ENCODE measurements around the gene JMJD1C.
"Not testable (repeated sequence)": the region's sequence is repeated elsewhere in the genome, so short reads cannot be mapped to it uniquely, and the experiment has no call there.

JMJD1C gene

DNA sequence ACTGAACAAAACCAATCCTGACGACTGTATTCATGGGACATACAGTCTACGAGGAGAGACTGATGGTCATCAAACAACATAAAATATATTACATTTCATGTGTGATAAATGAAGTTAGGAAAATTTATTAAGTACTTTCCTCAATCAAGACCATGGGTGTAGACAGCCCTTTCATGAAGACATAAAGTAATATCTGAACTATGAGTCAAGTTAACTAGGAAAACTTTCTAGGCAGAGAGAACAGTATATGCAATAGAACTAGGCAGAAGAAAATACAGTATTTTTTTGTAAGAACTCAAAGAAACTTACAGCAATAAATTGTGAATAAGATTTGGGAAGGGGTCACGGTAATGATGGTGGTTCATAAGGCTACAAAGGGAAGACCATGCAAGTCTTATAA is 112.8 kb downstream of the JMJD1C start:
- H3K9ac ChIP-seq (ENCODE audit: insufficient read length, low read depth) = no peak overlapping the region
- H3K4me3 ChIP-seq (ENCODE audit: insufficient read length, low read depth) = no peak overlapping the region
- no peak for DNase-seq (ENCODE audit: low read depth, low spot score)
- no peaks in the 10 kb centered on the region for H3K36me3 ChIP-seq (ENCODE audit: insufficient read depth, insufficient read length, low read length)
- no peaks in the 10 kb centered on the region for H3K4me1 ChIP-seq (ENCODE audit: insufficient read depth, insufficient read length)
- TF ChIP-seq ZNF274 (IDR thresholded peaks at IDR 0.05; ENCODE audit: low read depth, low read length) (no peak), SUZ12 (IDR thresholded peaks at IDR 0.05; ENCODE audit: extremely low read depth, insufficient read depth, insufficient read length) (no peak)
- no peaks in the 10 kb centered on the region for H3K27me3 ChIP-seq (ENCODE audit: insufficient read depth, insufficient read length)
- H3K9me3 ChIP-seq (ENCODE audit: insufficient read depth, low read length) = no peaks in the 10 kb centered on the region

DNA sequence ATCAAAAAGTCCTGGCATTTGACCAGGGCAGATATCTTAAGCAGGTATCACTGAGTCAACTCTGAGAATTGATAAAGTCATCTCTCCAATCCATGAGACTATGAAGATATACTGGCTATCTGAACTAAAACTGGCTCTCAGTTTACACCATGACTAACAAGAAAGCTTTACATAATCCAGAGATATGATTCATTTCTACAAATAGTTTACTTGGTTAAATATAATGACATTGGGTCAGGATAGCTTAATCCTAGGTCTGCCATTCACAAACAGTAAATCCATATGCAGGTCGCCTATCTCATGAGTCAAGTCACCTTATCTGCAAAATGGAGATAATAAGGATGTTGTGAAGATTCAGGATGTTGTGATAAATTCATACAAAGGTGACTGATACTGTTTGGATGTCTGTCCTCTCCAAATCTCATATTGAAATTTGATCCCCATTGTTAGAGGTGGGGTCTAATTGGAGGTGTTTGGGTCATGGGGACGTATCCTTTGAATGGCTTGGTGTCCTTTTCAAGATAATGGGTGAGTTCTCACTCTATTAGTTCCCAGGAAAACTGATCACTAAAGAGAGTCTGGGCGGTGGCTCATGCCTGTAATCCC is 117.4 kb downstream of the JMJD1C start:
- H3K36me3 ChIP-seq (ENCODE audit: insufficient read depth, insufficient read length, low read length) = no peaks in the 10 kb centered on the region
- TF ChIP-seq ZNF274 (IDR thresholded peaks at IDR 0.05; ENCODE audit: low read depth, low read length) (no peak), SUZ12 (IDR thresholded peaks at IDR 0.05; ENCODE audit: extremely low read depth, insufficient read depth, insufficient read length) (no peak), YY1 (IDR thresholded peaks at IDR 0.05; ENCODE audit: insufficient read depth, insufficient read length) (no peak)
- no peaks in the 10 kb centered on the region for H3K27me3 ChIP-seq (ENCODE audit: insufficient read depth, insufficient read length)
- H3K4me1 ChIP-seq (ENCODE audit: insufficient read depth, insufficient read length) = no peaks in the 10 kb centered on the region
- no peak for DNase-seq (ENCODE audit: low read depth, low spot score)
- H3K9me3 ChIP-seq (ENCODE audit: insufficient read depth, low read length) = no peaks in the 10 kb centered on the region
- no peak overlapping the region for H3K9ac ChIP-seq (ENCODE audit: insufficient read length, low read depth)
- no peak overlapping the region for H3K4me3 ChIP-seq (ENCODE audit: insufficient read length, low read depth)

DNA sequence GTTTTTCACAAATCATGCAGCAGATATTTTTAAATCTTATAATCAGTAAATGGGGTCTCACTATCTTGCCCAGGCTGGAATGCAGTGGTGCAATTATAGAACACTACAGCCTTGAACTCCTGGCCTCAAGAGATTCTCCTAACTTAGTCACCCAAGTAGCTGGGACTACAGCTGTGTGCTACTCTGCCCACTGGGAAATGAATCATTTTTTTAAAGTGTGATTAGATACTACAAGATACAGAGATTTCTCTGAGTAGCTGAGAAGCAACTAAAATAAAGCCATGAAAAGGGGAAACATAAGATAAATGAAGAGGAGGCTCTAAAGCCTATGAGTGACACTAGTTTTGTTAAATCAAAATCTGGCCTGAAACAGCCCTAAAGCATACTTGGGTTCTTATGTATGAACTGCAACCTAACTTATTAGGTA is 119.7 kb downstream of the JMJD1C start:
- Histone ChIP-seq H3K9me3 (ENCODE audit: insufficient read depth, low read length) (no peaks in the 10 kb centered on the region), H3K4me3 (ENCODE audit: insufficient read length, low read depth) (no peak overlapping the region), H3K4me1 (ENCODE audit: insufficient read depth, insufficient read length) (no peaks in the 10 kb centered on the region), H3K36me3 (ENCODE audit: insufficient read depth, insufficient read length, low read length) (no peaks in the 10 kb centered on the region), H3K27me3 (ENCODE audit: insufficient read depth, insufficient read length) (no peaks in the 10 kb centered on the region), H3K9ac (ENCODE audit: insufficient read length, low read depth) (no peak overlapping the region)
- no peak for DNase-seq (ENCODE audit: low read depth, low spot score)
- TF ChIP-seq SUZ12 (IDR thresholded peaks at IDR 0.05; ENCODE audit: extremely low read depth, insufficient read depth, insufficient read length) = no peak

DNA sequence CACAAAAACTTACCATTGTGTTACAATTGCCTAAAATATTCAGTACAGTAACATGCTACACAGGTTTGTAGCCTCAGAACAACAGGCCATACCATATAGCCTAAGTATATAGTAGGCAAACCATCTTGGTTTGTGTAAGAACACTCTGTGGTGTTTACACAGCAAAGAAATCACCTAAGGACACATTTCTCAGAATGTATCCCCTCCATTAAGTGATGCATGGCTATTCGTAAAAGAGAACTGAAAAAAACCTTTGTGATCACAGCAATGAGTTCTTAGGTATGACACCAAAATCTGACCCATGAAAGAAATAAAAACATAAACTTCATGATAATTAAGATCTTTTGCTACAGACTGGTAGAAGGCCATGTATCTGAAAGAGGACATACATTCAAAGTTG is 121.5 kb downstream of the JMJD1C start:
- Histone ChIP-seq H3K9me3 (ENCODE audit: insufficient read depth, low read length) (no peaks in the 10 kb centered on the region), H3K4me3 (ENCODE audit: insufficient read length, low read depth) (no peak overlapping the region), H3K36me3 (ENCODE audit: insufficient read depth, insufficient read length, low read length) (no peaks in the 10 kb centered on the region), H3K27me3 (ENCODE audit: insufficient read depth, insufficient read length) (no peaks in the 10 kb centered on the region), H3K9ac (ENCODE audit: insufficient read length, low read depth) (no peak overlapping the region), H3K4me1 (ENCODE audit: insufficient read depth, insufficient read length) (no peaks in the 10 kb centered on the region)
- TF ChIP-seq YY1 (IDR thresholded peaks at IDR 0.05; ENCODE audit: insufficient read depth, insufficient read length) (no peak), SUZ12 (IDR thresholded peaks at IDR 0.05; ENCODE audit: extremely low read depth, insufficient read depth, insufficient read length) (no peak), ZNF274 (IDR thresholded peaks at IDR 0.05; ENCODE audit: low read depth, low read length) (no peak)
- no peak for DNase-seq (ENCODE audit: low read depth, low spot score)

DNA sequence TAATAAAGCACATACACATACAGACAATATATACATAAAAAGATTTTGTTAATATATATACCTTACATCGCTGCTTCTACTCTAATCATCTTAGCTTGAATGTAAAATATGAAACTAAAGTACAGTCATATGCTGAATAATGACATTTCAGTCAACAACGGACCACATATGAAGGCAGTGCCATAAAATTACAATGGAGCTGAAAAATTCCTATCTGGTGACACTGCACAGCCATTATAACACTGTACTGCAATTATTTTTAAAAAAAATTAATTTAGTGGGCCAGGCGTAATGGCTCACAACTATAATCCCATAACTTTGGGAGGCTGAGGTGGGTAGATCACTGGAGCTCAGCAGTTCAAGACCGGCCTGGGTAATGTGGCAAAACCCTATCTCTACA is 122.3 kb downstream of the JMJD1C start:
- TF ChIP-seq SUZ12 (IDR thresholded peaks at IDR 0.05; ENCODE audit: extremely low read depth, insufficient read depth, insufficient read length) (no peak), ZNF274 (IDR thresholded peaks at IDR 0.05; ENCODE audit: low read depth, low read length) (no peak), YY1 (IDR thresholded peaks at IDR 0.05; ENCODE audit: insufficient read depth, insufficient read length) (no peak)
- no peak for DNase-seq (ENCODE audit: low read depth, low spot score)

DNA sequence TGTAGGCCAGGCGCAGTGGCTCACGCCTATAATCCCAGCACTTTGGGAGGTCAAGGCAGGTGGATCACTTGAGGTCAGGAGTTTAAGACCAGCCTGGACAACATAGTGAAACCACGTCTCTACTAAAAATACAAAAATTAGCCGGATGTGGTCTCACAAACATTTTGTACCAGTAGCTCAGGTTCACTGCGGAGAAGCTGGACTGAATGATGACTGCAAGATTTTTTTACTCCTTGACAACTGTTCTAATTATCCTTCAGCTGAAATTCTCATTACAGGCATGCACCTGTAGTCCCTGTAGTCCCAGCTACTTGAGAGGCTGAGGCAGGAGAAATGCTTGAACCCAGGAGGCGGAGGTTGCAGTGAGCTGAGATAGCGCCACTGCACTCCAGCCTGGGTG is 126.1 kb downstream of the JMJD1C start:
- H3K4me1 ChIP-seq (ENCODE audit: insufficient read depth, insufficient read length); H3K4me3 ChIP-seq (ENCODE audit: insufficient read length, low read depth); H3K36me3 ChIP-seq (ENCODE audit: insufficient read depth, insufficient read length, low read length); H3K9ac ChIP-seq (ENCODE audit: insufficient read length, low read depth); H3K9me3 ChIP-seq (ENCODE audit: insufficient read depth, low read length); H3K27me3 ChIP-seq (ENCODE audit: insufficient read depth, insufficient read length); DNase-seq (ENCODE audit: low read depth, low spot score): not testable (repeated sequence)

More for the DNA sequence above, 122.3 kb downstream of the JMJD1C start:
- Histone ChIP-seq H3K36me3 (ENCODE audit: insufficient read depth, insufficient read length, low read length) (no peaks in the 10 kb centered on the region), H3K4me3 (ENCODE audit: insufficient read length, low read depth) (no peak overlapping the region), H3K27me3 (ENCODE audit: insufficient read depth, insufficient read length) (no peaks in the 10 kb centered on the region), H3K9ac (ENCODE audit: insufficient read length, low read depth) (no peak overlapping the region), H3K9me3 (ENCODE audit: insufficient read depth, low read length) (no peaks in the 10 kb centered on the region), H3K4me1 (ENCODE audit: insufficient read depth, insufficient read length) (no peaks in the 10 kb centered on the region)

DNA sequence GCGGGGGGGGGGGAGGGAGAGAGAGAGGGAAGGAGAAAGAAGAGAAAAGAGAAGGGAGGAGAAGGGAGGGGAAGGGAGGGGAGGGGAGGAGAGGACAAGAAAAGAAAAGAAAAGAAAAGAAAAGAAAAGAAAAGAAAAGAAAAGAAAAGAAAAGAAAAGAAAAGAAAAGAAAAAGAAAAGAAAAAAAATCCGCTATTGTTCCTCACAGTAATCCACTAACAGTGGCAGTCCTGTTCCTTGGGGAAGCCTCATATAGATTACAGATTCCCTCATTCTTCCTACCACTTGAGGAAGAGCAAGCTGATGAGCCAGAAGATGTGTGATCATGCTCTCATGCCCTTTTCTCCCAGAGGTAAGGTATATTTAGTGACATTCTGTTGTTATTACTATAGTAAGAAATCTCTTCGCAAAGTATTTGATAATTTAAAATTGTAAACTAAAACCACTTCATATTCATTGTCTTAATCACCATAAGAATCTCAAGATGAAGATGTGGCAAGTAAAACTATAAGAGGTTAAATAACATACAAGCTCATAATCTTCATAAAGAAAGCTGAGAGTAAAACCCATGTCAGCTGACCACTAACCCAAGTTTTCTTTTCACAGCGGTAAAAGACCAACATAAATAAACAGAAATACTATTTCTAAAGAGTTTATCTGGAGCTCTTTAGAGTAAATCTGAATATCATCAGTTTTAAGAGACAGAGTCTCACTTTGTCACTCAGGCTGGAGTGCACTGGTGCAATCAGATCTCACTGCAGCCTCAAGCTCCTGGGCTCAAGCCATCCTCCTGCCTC is 128.1 kb downstream of the JMJD1C start:
- H3K9ac ChIP-seq (ENCODE audit: insufficient read length, low read depth) = no peak overlapping the region

More for the DNA sequence above, 128.1 kb downstream of the JMJD1C start:
- no peak for DNase-seq (ENCODE audit: low read depth, low spot score)
- Histone ChIP-seq H3K27me3 (ENCODE audit: insufficient read depth, insufficient read length) (no peaks in the 10 kb centered on the region), H3K36me3 (ENCODE audit: insufficient read depth, insufficient read length, low read length) (no peaks in the 10 kb centered on the region), H3K4me1 (ENCODE audit: insufficient read depth, insufficient read length) (no peaks in the 10 kb centered on the region), H3K9me3 (ENCODE audit: insufficient read depth, low read length) (no peaks in the 10 kb centered on the region), H3K4me3 (ENCODE audit: insufficient read length, low read depth) (no peak overlapping the region)
- TF ChIP-seq YY1 (IDR thresholded peaks at IDR 0.05; ENCODE audit: insufficient read depth, insufficient read length) (no peak), ZNF274 (IDR thresholded peaks at IDR 0.05; ENCODE audit: low read depth, low read length) (no peak), SUZ12 (IDR thresholded peaks at IDR 0.05; ENCODE audit: extremely low read depth, insufficient read depth, insufficient read length) (no peak)

Measured in NT2/D1 (cell line).